Skin of body (tissue), 2 donors: ENCODE data around the gene DUSP9. TPM values are rescaled to one million over a fixed set of nuclear protein-coding genes. Genes with fewer than 3 reads are reported as not detected.
"Not testable (repeated sequence)": the region's sequence is repeated elsewhere in the genome, so short reads cannot be mapped to it uniquely, and the experiment has no call there.

Source experiments
- DNase-seq: peaks from one replicate; lab custom pipeline; 2025; lab: John Stamatoyannopoulos, UW
- total RNA-seq: library from RNA; depleted of rRNA; stranded (reverse); fragments of >200 nt; gene quantifications from one replicate; pipeline ENCODE4 v1.2.3, GENCODE V29; 2014

DUSP9 gene
- total RNA-seq, 1 donor from 2014 or later, result 0.10 TPM

DNA sequence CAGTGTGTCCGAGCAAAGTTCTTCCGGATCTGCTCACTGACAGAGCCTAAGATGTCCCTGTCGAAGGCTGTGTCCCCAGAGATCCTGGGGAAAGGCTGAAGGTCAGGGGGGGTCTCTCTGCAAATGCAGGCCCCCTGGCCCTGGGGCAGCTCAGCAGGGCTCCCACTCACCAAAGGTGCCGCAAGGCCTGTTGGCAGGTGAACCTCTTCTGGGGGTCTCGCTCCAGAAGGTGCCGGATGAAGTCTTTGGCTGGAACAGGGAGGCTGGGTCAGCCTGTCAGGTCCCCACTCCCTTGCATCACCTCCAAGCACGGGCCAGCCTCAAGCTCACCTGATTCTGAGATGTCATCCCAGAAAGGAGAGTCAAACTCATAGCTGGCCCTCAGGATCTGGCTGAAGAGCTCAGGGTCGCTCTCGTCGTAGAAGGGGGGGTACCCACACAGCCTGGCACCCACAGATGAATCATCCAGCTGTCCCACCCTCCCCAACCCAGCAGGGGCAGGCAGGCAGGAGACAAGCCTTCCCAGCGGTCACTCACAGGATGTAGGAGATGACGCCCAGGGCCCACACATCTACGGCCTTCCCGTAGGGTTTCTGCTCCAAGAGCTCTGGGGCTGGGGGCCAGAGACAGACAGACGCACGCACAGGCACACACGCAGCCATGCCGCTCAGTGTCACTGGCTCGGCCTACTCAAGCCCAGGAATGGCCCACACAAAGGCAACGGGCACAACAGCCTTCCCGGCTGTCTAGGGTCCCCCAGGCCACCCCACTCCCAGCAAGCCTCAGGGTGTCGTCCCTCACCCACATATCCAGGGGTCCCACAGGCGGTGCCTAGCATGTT lies 24.0 kb downstream of the DUSP9 start:
- DNase-seq, result no peak

DNA sequence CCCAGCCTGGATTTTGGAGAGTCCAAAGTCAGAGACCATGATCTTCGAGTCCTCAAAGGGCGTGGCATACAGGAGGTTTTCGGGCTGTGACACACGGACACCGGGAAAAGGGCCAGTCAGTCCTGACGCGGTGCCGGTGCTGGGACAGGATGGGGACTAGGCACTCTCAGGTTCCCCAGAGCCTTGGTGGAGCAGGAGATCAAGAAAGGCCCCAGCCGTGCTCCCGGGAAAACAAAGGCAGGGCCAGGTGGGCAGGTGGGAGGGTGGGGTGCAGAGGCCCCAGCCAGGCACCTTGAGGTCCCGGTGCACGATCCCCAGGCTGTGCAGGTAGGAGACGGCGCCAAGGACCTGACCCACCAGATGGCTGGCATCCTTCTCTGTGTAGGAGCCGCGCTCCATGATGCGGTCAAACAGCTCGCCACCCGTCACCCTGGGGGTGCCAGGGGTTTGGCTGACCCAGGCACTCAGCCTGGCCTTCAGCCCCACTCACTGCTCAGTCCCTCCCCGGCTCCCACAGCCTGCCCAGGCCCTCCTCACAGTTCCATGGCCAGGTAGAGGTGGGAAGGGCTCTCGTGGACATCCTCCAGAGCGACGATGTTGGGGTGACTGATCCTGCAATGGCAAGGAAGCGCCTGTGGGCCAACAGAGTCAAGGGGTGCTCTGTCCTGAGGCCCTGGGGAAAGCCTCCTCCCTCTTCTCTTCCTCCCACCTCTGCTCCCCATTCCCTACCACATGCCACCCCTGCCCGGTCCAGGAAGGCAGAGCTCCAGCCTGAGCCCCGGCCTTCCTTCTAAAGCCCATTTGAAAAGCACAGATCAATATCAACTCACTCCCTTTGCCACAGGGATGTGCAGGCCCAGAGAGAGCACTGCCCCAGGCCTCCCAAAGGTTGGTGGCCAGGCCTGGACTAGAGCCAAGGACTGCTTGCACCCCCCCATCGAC lies 24.9 kb downstream of the DUSP9 start:
- no peak for DNase-seq

DNA sequence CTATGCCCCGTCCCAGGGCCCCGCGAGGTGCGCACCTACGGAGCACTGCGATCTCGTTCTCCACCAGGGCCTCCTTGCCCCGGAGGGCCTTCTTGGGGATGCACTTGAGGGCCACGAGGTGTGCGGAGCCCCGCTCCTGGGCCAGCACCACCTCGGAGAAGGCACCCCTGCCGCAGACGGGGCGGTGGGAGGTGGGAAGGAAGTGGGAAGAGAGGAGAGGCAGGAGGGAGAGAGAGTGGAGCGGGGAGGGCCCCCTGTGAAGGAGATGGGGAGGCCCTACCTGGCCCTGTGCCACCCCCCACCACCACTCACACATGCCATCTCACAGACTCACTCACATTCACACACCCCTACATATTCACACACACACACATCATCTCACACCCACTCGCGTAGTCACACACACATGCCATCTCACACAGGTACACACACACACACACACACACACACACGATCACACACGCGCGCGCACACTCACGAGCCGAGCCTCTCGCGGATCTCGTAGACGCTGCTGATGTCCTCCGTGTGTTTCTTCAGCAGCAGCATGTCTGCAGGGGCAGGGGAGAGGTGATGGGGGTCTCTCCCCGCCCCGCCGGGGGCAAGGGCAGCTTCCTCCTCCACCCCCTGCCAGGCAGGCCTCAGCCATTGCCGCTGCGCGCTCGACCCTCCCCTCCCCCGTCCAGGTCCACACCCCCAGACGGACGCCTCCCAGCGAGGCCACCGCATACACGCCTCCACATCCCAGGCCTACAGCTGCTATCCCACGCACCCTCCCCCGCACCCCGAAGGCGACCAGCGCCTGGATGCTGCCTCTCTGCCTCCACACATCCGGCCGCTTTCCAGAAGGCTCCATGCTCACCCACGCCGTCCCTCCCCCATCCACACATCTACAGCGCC lies 25.8 kb downstream of the DUSP9 start:
- DNase-seq, result no peak

- DNase-seq, result no peak
Measured at GRCh38 chrX:153673428-153674218, 26.6 kb downstream of the DUSP9 start, which contains the start of gene PNCK. TSS of gene PNCK (minus strand) at chrX:153673813. CDS start at chrX:153673076, 737 bp downstream.

GRCh38 chrX:153674219-153674851 lies 27.3 kb downstream of the DUSP9 start:
- no peak for DNase-seq

DNA sequence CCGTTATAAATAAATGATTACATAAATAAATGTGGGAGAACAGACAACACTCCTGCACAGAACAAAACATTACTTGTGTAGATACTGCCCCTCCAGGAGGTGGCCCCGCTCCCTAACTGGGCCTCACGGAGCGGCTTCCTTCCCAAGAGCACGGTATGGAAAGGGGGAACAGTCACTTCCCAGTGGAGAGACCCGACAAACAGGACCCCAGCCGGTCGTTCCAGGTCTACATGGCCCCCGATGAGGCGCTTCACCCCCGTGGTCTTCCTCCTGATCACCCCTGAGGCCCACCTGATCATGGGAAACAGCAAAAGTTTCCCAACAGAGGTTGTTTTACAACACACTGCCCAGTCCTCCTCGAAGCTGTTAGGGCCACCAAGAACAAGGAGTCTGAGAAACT lies 34.2 kb downstream of the DUSP9 start:
- DNase-seq, result no peak

- not testable (repeated sequence) for DNase-seq
Measured at GRCh38 chrX:153683486-153683885, 36.5 kb downstream of the DUSP9 start.

DNA sequence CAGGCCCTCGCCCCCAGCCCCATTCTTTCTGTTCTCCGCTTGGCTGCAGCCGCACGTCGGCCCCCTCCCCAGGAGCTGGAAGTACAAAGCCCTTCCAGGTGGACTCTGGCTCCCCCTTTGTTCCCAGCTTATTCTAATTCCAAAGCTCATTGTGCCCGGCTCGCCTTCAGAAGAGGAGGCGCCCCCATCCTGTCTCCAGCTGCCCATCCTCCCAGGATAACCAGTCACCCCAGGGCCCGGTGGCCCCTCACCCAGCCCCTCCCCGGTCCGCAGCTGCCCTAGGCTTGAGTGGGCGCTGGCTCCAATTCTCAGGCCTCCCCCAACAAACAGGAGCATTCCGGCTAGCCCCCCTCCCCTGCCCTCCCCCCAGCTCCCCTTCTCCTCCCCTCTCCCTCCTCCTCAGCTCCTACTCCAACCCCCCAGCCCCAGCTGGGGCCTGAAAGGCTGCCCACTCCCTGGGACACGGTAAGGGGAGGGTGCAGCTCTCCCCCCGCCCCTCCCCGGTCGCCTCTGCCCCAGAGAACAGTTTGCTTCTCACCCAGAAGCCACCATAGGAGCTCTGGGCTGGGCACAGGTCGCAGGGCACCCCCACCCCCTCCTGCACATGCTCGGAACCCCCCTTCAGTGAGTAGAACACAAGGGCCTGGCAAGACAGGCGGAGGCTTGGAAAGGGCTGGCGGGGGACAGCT lies 37.6 kb downstream of the DUSP9 start:
- DNase-seq, result no peak

- DNase-seq, result no peak
Measured at GRCh38 chrX:153685156-153685536, 38.1 kb downstream of the DUSP9 start.

DNA sequence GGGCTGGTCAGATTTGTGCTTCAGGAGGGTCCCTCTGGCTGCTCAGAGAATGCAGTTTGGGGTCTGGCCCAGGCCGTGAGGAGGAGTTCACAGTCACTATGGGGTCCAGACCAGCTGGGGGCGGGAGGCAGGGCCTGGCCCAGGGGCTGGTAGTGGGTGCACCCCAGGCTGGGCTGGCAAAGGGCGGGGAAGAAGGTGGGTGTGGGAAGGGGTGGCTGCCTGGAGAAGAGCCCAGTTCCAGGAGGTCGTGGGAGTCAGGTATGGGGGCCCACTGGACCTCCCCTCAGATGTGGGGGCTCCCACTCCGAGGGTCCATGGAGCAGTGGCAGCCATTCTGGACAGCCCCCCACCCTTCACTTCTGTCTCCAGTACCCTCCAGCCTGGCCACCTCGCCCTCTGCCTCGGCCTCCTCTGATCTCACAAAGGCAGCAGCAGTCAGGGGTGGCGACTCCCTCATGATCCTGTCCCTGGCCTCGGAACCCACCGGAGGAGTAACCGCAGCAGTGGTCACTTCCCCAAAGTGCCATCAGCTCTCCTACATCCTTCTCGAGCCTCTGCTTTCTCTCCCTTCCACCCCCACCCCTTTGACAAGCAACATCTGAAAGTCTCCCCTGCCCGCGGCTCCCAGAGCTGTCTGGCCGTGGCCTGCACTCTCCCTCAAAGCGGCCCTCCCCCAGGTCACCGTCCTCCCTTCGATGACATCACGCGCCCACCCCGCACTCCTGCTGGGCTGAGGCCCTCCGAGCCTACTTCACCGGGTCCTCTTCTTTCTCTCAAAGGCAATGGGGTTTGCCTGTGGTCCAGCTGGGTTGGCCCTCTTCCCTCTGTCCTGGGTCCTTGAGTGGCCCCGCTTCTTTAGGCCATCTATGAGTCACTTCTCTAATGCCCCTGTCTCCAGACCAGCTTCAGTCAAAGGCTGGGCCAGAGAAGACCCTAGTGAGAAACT lies 39.0 kb downstream of the DUSP9 start:
- DNase-seq, result no peak

- no peak for DNase-seq
Measured at GRCh38 chrX:153686711-153687110, 39.7 kb downstream of the DUSP9 start.

- no peak for DNase-seq
Measured at GRCh38 chrX:153687121-153688039, 40.4 kb downstream of the DUSP9 start, which contains the start of gene SLC6A8. TSS of gene SLC6A8 (plus strand) at chrX:153687926. CDS start at chrX:153688575, 649 bp downstream.

DNA sequence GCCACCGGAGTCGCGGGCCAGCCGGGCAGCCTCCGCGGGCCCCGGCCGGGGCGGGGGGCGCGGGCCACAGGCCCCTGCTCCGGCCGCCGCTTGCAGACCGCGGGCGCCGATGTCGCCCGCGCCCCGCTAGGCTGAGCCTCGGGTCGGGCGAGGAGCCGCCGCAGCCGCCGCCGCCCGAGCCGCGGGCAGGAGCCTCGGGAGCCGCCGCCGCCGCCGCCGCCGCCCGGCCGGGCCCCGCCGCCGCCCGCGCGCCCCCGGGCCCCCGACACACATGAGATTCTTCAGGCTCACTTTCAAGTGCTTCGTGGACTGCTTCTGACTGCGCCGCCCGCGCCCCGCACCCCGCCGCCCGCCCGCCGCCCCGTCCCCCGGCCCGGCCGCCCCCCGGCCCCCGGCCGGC lies 41.1 kb downstream of the DUSP9 start:
- no peak for DNase-seq

GRCh38 chrX:153688506-153688905 lies 41.5 kb downstream of the DUSP9 start:
- DNase-seq, result no peak

DNA sequence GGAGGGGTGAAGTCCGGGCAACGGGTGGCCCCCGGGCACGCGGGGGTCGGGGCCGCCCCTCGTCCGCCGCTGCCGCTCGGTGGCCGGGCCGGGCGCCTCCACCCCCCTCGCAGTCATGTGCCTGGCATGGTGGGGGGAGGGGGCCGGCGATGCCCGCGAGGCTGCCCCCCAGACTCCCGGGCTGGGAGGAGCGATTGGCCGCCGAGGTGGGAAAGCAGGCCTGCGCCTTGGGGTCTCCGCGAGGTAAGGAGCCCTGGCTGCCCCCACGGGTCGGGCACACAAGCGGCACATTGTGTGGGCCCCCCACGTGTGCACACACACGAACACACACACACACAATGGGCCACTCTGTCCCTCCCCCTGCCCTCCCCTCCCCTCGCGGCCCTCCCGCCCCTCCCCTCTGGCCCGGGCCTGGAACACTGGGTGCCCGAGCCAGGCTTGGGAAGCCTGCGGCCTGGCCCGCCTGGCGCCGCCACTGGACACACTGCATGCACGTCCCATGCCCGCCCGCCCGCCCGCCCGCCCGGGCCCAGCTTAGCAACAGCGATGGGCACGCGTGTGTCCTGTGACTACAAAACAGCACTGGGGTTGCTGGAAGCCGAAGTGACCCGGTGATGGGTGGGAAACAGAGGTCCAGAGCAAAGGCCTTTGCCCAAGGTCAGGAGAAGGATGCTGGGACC lies 42.0 kb downstream of the DUSP9 start:
- DNase-seq, result no peak
